ENCODE measurements around the gene TRIM17. TPM values are rescaled to one million over a fixed set of nuclear protein-coding genes. Genes with fewer than 3 reads are reported as not detected.

TRIM17 gene
- polyA plus RNA-seq, 3 donors, result not detected

DNA sequence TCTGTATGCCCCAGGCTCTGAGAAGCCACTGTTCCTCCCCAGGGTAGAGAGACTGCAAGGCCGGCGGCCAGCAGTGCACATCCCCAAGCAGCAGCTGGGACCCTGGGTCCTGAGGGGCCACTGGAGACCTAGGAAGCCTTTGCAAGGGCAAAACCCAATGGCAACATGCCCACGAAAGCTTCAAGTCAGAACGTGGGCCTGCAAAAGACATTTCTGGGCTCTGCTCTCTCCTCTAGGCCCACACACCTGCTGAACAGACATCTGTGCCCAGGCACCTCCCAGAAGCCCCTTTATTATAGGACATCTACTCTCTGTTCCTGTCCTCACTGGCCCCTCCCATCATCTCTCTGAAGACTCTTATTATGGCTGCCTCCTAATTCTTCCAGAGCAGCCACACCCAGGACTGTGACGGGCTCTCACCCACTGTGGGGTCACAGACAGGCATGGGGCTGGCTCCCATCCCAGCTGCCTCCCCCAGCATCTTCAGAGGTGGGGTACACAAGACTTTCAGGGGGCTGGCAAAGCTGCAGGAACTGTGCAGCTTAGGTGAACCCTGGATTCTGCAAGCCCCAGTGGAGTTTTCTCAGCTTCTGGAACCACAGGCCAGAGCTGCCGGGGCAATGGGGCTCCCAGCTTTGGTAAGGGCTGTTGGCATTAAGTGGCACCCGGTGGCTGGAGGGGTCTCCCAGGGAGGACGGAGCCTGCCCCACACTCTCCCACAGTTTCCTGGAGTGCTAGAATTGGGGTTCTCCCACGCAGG, 22.7 kb downstream of the TRIM17 start:
- Mint-ChIP-seq H3K4me1 (no peaks in the 10 kb centered on the region), H3K4me3 (no peak overlapping the region), H3K9me3 (no peaks in the 10 kb centered on the region), H3K27me3 (ENCODE audit: low read depth in 3 of 3) (peaks cover 0 to 7% (median 2%) of the 10 kb centered on the region in 3 donors), H3K27ac (peak overlapping the region in 3 of 7 donors; percentile 1 to 7 (median 2)), H3K36me3 (peaks cover 52 to 63% of the 10 kb centered on the region in 2 donors)
- Histone ChIP-seq H3K4me2 (replicated peaks; ENCODE audit: extremely low read depth, low read length, poor library complexity, severe bottlenecking) (no peak overlapping the region), H3K9ac (ENCODE audit: insufficient read depth, low read length, poor library complexity, severe bottlenecking) (no peak overlapping the region), H3K36me3 (replicated peaks in 1 of 2; ENCODE audit: control insufficient read depth in 1 of 2, insufficient read depth in 2 of 2, low read length in 2 of 2) (peaks cover 56 to 68% of the 10 kb centered on the region in 2 donors), H3K4me3 (replicated peaks in 1 of 3; ENCODE audit: low read depth in 2 of 3, low read length in 3 of 3) (no peak overlapping the region), H3K9me3 (replicated peaks in 1 of 2; ENCODE audit: control insufficient read depth in 1 of 2, insufficient read depth in 1 of 2, low read length in 2 of 2) (no peaks in the 10 kb centered on the region), H3K27me3 (ENCODE audit: control insufficient read depth in 2 of 2, insufficient read depth in 2 of 2, low read length in 2 of 2) (no peaks in the 10 kb centered on the region), H2AFZ (ENCODE audit: insufficient read depth, low read depth, low read length, poor library complexity, severe bottlenecking) (no peak overlapping the region), H3K4me1 (ENCODE audit: control insufficient read depth in 1 of 2, insufficient read depth in 2 of 2, low read length in 2 of 2) (no peaks in the 10 kb centered on the region), H3K79me2 (ENCODE audit: insufficient read depth, low read length) (peaks cover 5% of the 10 kb centered on the region), H4K20me1 (ENCODE audit: insufficient read depth, low read length) (peaks cover 61% of the 10 kb centered on the region), H3K27ac (ENCODE audit: low read depth in 1 of 2, low read length in 2 of 2) (no peak overlapping the region)
- intact Hi-C loops (cut with micrococcal nuclease), result no loop called here
- WGBS (ENCODE audit: insufficient coverage), result 94% methylated on average over 6 of the region's 9 CpGs
- TF ChIP-seq, protein P1, sequence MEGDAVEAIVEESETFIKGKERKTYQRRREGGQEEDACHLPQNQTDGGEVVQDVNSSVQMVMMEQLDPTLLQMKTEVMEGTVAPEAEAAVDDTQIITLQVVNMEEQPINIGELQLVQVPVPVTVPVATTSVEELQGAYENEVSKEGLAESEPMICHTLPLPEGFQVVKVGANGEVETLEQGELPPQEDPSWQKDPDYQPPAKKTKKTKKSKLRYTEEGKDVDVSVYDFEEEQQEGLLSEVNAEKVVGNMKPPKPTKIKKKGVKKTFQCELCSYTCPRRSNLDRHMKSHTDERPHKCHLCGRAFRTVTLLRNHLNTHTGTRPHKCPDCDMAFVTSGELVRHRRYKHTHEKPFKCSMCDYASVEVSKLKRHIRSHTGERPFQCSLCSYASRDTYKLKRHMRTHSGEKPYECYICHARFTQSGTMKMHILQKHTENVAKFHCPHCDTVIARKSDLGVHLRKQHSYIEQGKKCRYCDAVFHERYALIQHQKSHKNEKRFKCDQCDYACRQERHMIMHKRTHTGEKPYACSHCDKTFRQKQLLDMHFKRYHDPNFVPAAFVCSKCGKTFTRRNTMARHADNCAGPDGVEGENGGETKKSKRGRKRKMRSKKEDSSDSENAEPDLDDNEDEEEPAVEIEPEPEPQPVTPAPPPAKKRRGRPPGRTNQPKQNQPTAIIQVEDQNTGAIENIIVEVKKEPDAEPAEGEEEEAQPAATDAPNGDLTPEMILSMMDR (IDR thresholded peaks at IDR 0.05), result no peak
- no peak for DNase-seq

DNA sequence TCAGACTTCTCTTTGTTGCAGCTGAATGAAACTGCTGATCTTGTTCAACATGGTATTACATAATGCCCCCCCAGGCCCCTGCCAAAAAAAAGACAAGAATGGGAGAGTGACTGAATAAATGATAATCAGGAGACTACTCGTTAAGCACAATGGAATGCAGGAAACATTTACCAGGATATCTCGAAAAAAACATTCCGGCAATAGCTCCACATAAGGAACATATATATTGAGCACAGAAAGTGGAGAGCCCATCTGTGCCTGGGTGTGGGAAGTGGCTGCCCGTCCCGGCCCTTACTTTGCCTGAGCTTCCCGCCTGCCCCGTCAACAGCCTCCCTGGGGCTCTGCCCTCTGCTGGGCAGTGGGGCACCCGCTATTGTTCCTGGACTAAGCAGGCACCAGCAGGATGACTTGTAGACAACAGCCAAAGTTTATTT, 23.4 kb downstream of the TRIM17 start:
- no peaks in the 10 kb centered on the region for H3K79me2 ChIP-seq (ENCODE audit: insufficient read depth, low read length)
- H3K4me1 ChIP-seq (ENCODE audit: control insufficient read depth in 1 of 2, insufficient read depth in 2 of 2, low read length in 2 of 2), result no peaks in the 10 kb centered on the region
- TF ChIP-seq, protein P1 (IDR thresholded peaks at IDR 0.05), result peak; percentile 32
- no peaks in the 10 kb centered on the region for H3K9me3 ChIP-seq (replicated peaks in 1 of 2; ENCODE audit: control insufficient read depth in 1 of 2, insufficient read depth in 1 of 2, low read length in 2 of 2)
- H4K20me1 ChIP-seq (ENCODE audit: insufficient read depth, low read length), result peaks cover 54% of the 10 kb centered on the region
- peaks cover 50 to 61% of the 10 kb centered on the region in 2 donors for H3K36me3 ChIP-seq (replicated peaks in 1 of 2; ENCODE audit: control insufficient read depth in 1 of 2, insufficient read depth in 2 of 2, low read length in 2 of 2)
- Mint-ChIP-seq H3K27ac (peak overlapping the region in 3 of 7 donors; percentile 22 to 57 (median 28)), H3K36me3 (peaks cover 48 to 57% of the 10 kb centered on the region in 2 donors), H3K9me3 (no peaks in the 10 kb centered on the region), H3K27me3 (ENCODE audit: low read depth in 3 of 3) (peaks cover 0 to 7% (median 2%) of the 10 kb centered on the region in 3 donors), H3K4me1 (no peaks in the 10 kb centered on the region), H3K4me3 (no peak overlapping the region)
- intact Hi-C loops (cut with micrococcal nuclease), result no loop called here
- H3K4me3 ChIP-seq (replicated peaks in 1 of 3; ENCODE audit: low read depth in 2 of 3, low read length in 3 of 3), result no peak overlapping the region
- no peak overlapping the region for H3K27ac ChIP-seq (ENCODE audit: low read depth in 1 of 2, low read length in 2 of 2)
- no peaks in the 10 kb centered on the region for H3K27me3 ChIP-seq (ENCODE audit: control insufficient read depth in 2 of 2, insufficient read depth in 2 of 2, low read length in 2 of 2)
- no peak overlapping the region for H3K4me2 ChIP-seq (replicated peaks; ENCODE audit: extremely low read depth, low read length, poor library complexity, severe bottlenecking)
- DNase-seq, result no peak
- no peak overlapping the region for H3K9ac ChIP-seq (ENCODE audit: insufficient read depth, low read length, poor library complexity, severe bottlenecking)
- WGBS (ENCODE audit: insufficient coverage), result 56% methylated on average over 6 of the region's 8 CpGs
- no peak overlapping the region for H2AFZ ChIP-seq (ENCODE audit: insufficient read depth, low read depth, low read length, poor library complexity, severe bottlenecking)
